HCT116 (cell line): ENCODE data around the gene RTKN2. TPM values are rescaled to one million over a fixed set of nuclear protein-coding genes. Genes with fewer than 3 reads are reported as not detected.

Experiments
- ATAC-seq: fragments of 200-7000 bp; cut with Tn5 transposase; 2 replicates; pipeline ENCODE4 v1.9.1; 2020; ENCODE audit warnings: mild to moderate bottlenecking, moderate library complexity
- BruUV-seq: library from RNA; stranded (reverse); fragments of 400-500 nt; replicated peaks from 2 replicates; lab custom pipeline; 2021; lab: Mats Ljungman, UMichigan
- CTCF ChIA-PET: fragments of 300-600 bp; sonication (Branson Sonifier 250); formaldehyde crosslinking; loops from one replicate; lab custom pipeline; 2021; ENCODE audit warnings: antibody characterized with exemption; lab: Charles Lee
- POLR2A ChIA-PET: fragments of 300-600, 350-600 bp; sonication (Branson Sonifier 250); formaldehyde crosslinking; loops from one replicate; lab custom pipeline; 2021; ENCODE audit warnings: antibody characterized with exemption; lab: Charles Lee
- RAD21 ChIA-PET, 2 experiments: fragments of 300-600 bp; sonication (Branson Sonifier 250); formaldehyde crosslinking; loops; one replicate each; lab custom pipeline; 2023; ENCODE audit warnings: low total read pairs in 2 of 2; ENCODE audit not compliant: uncharacterized antibody in 2 of 2, unreplicated experiment in 2 of 2, low non-redundant PET in 1 of 2; lab: Charles Lee
- DNase-seq: peaks from one replicate; pipeline ENCODE4 v3.0.0-alpha.2; 2010; ENCODE audit warnings: low read depth, low spot score
- H2AFZ ChIP-seq: fragments of 200-600 bp; shearing (Covaris generic), sonication (generic); 2 replicates; pipeline ENCODE4 v1.6.1; 2017; ENCODE audit warnings: low read depth, mixed run types, mixed read lengths, antibody characterized with exemption, low read length; ENCODE audit not compliant: poor library complexity, severe bottlenecking
- H3K27ac ChIP-seq: 2 replicates; pipeline ENCODE4 v1.5.1; 2012; ENCODE audit warnings: low read depth, low read length
- H3K27me3 ChIP-seq: fragments of 200-600 bp; sonication (generic); 2 replicates; pipeline ENCODE4 v1.6.1; 2016; ENCODE audit warnings: mixed run types, low read length, mixed read lengths; ENCODE audit not compliant: insufficient read depth
- H3K36me3 ChIP-seq, 2 experiments: fragments of 200-500 bp in 1 of 2; fragments of 200-600 bp in 1 of 2; sonication (Bioruptor generic) in 1 of 2; sonication (generic) in 1 of 2; 2 replicates each; pipeline versions ENCODE4 v1.5.1 to v1.6.1; 2014 to 2016; ENCODE audit warnings: low read length in 2 of 2, inconsistent platforms in 1 of 2, mixed read lengths in 1 of 2, mixed run types in 1 of 2; ENCODE audit not compliant: insufficient read depth in 2 of 2, control insufficient read depth in 1 of 2
- H3K4me1 ChIP-seq, 2 experiments: fragments of 200-600 bp in 1 of 2; sonication (generic) in 1 of 2; 2 replicates each; pipeline versions ENCODE4 v1.5.1 to v1.6.1; 2012 to 2017; ENCODE audit warnings: low read length in 2 of 2, inconsistent platforms in 1 of 2, mild to moderate bottlenecking in 1 of 2, mixed read lengths in 1 of 2, mixed run types in 1 of 2, moderate library complexity in 1 of 2; ENCODE audit not compliant: insufficient read depth in 2 of 2, control insufficient read depth in 1 of 2
- H3K4me2 ChIP-seq: fragments of 200-600 bp; sonication (generic); 2 replicates; pipeline ENCODE4 v1.6.1; 2017; ENCODE audit warnings: mixed run types, low read length, mixed read lengths
- H3K4me3 ChIP-seq, 2 experiments: fragments of 200-600 bp in 1 of 2; sonication (generic) in 1 of 2; replicated peaks in 1 of 2; 2 replicates each; pipeline ENCODE4 v1.5.1; 2011 to 2016; ENCODE audit warnings: low read length in 2 of 2, control low read depth in 1 of 2, low read depth in 1 of 2, mild to moderate bottlenecking in 1 of 2, mixed read lengths in 1 of 2, mixed run types in 1 of 2
- H3K79me2 ChIP-seq: fragments of 200-600 bp; sonication (generic); 2 replicates; pipeline ENCODE4 v1.6.1; 2017; ENCODE audit warnings: mild to moderate bottlenecking, mixed run types, low read length, moderate library complexity, mixed read lengths; ENCODE audit not compliant: insufficient read depth
- H3K9ac ChIP-seq: fragments of 200-600 bp; sonication (generic); 2 replicates; pipeline ENCODE4 v1.6.1; 2016; ENCODE audit warnings: low read length, mixed read lengths
- H3K9me2 ChIP-seq: fragments of 200-600 bp; sonication (generic), shearing (Covaris generic); 2 replicates; pipeline ENCODE4 v1.6.1; 2017; ENCODE audit warnings: mixed run types, mild to moderate bottlenecking, moderate library complexity; ENCODE audit not compliant: insufficient read depth
- H3K9me3 ChIP-seq, 2 experiments: fragments of 200-500 bp in 1 of 2; fragments of 200-600 bp in 1 of 2; sonication (Bioruptor generic) in 1 of 2; sonication (generic) in 1 of 2; 2 replicates each; pipeline ENCODE4 v1.6.1; 2014 to 2017; ENCODE audit warnings: low read length in 2 of 2, mixed read lengths in 2 of 2, inconsistent platforms in 1 of 2, low read depth in 1 of 2, mild to moderate bottlenecking in 1 of 2, mixed run types in 1 of 2, moderate library complexity in 1 of 2; ENCODE audit not compliant: control insufficient read depth in 1 of 2, insufficient read depth in 1 of 2
- H4K20me1 ChIP-seq: fragments of 200-600 bp; sonication (generic), shearing (Covaris generic); 2 replicates; pipeline ENCODE4 v1.6.1; 2017; ENCODE audit warnings: mixed run types, mild to moderate bottlenecking, moderate library complexity; ENCODE audit not compliant: insufficient read depth
- RAD21 ChIP-seq: IDR thresholded peaks from 2 replicates; pipeline ENCODE4 v1.6.1; 2012; ENCODE audit warnings: low read depth, mild to moderate bottlenecking
- ZBTB33 ChIP-seq: IDR thresholded peaks from 2 replicates; pipeline ENCODE4 v1.6.1; 2011; ENCODE audit warnings: mild to moderate bottlenecking, low read length, moderate library complexity; ENCODE audit not compliant: insufficient replicate concordance; ENCODE audit errors: extremely low read depth
- intact Hi-C: fragments of 100-400 bp; cut with micrococcal nuclease; formaldehyde crosslinking; loops from 2 replicates; pipeline ENCODE4 v1.10.0; 2022
- total RNA-seq: library from RNA; stranded (reverse); gene quantifications from one replicate; pipeline ENCODE4 v1.2.1, GENCODE V29; 2021; ENCODE audit not compliant: unreplicated experiment
- TF ChIP-seq, protein P1 (sequence below), 3 experiments: fragments of 200-600 bp in 1 of 3; sonication (generic) in 1 of 3; IDR thresholded peaks in 2 of 3; conservative IDR thresholded peaks in 1 of 3; 2 replicates each; pipeline ENCODE4 v1.5.1; 2012 to 2017; ENCODE audit warnings: low read depth in 2 of 3, low read length in 2 of 3, antibody characterized with exemption in 1 of 3, borderline replicate concordance in 1 of 3, control low read depth in 1 of 3, mild to moderate bottlenecking in 1 of 3, mixed read lengths in 1 of 3, mixed run types in 1 of 3, moderate library complexity in 1 of 3; ENCODE audit not compliant: insufficient read depth in 1 of 3

Gene RTKN2
- total RNA-seq, 1 experiment from 2014 or later: 7.9 TPM

DNA sequence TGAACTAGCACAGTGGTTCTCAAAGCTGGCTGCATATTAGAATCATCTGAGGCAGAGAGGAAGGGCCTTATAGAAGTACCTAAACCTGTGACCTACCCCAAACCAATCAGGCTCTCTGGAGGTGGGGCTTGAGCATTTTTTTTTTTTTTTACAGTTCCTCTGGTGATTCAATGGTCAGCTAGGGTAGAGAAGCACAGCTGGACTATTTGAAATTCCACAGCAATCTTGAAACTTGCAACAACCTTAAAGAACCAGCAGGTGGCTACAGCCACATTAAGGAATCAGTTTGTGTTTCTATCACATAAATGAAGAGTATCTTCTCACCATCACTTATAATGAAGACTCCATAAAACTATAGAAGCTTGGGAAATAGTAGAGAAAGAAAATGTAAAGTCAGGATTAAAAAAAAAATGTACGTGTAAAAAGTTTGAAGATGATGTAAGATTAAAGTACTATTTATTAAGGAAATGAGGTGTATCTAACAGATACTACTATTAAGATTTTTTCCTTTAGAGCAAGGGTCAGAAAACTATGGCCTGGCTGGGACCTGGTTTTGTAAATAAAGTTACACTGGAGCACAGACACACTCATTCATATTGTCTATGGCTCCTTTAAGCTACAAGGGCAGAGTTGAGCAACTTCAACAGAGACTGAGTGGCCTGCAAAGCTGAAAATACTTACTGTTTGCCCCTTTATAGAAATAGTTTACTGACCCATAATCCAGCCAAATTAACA is 3.8 kb downstream of the RTKN2 start:
- Histone ChIP-seq H3K79me2 (peaks cover 22% of the 10 kb centered on the region), H2AFZ (peak overlapping the region; percentile 42), H3K4me3 (no peak overlapping the region), H3K9me2 (no peaks in the 10 kb centered on the region), H3K4me2 (peak overlapping the region; percentile 31; the same call in 1 of the 2 replicates), H3K27me3 (no peaks in the 10 kb centered on the region), H3K36me3 (no peaks in the 10 kb centered on the region), H3K4me1 (peaks cover 3 to 20% of the 10 kb centered on the region in 2 experiments; a peak in 3 of 4 replicates), H3K9ac (no peak overlapping the region), H4K20me1 (no peaks in the 10 kb centered on the region), H3K9me3 (no peaks in the 10 kb centered on the region), H3K27ac (no peak overlapping the region)
- intact Hi-C loops: loop anchor here (2.0 kb wide), 1 partner anchor 160 kb away; no protein-coding TSS in a partner anchor
- ATAC-seq: peak; percentile 63
- no TSS peak for BruUV-seq
- ChIA-PET RAD21 (interaction anchor here (1.0 to 1.3 kb wide), 2 partner anchors 149 to 161 kb away, joined by 3 read pairs; no protein-coding TSS in a partner anchor), CTCF (interaction anchor here (0.7 to 2.1 kb wide), 9 partner anchors 15 to 226 kb away, joined by 3 to 11 read pairs (median 5); no protein-coding TSS in a partner anchor), POLR2A (no interaction called here)
- TF ChIP-seq ZBTB33 (no peak), RAD21 (peak; percentile 68)
- TF ChIP-seq, protein P1, sequence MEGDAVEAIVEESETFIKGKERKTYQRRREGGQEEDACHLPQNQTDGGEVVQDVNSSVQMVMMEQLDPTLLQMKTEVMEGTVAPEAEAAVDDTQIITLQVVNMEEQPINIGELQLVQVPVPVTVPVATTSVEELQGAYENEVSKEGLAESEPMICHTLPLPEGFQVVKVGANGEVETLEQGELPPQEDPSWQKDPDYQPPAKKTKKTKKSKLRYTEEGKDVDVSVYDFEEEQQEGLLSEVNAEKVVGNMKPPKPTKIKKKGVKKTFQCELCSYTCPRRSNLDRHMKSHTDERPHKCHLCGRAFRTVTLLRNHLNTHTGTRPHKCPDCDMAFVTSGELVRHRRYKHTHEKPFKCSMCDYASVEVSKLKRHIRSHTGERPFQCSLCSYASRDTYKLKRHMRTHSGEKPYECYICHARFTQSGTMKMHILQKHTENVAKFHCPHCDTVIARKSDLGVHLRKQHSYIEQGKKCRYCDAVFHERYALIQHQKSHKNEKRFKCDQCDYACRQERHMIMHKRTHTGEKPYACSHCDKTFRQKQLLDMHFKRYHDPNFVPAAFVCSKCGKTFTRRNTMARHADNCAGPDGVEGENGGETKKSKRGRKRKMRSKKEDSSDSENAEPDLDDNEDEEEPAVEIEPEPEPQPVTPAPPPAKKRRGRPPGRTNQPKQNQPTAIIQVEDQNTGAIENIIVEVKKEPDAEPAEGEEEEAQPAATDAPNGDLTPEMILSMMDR (IDR thresholded peaks at IDR 0.05 in 2 of 3, conservative IDR thresholded peaks at IDR 0.05 in 1 of 3; ENCODE audit: borderline replicate concordance in 1 of 3, insufficient read depth in 1 of 3, low read depth in 2 of 3, low read length in 2 of 3): peak; percentile 61 to 64 (median 64); a peak in 4 of 6 replicates
- DNase-seq: peak; percentile 87
